ENCODE measurements around the gene E2F2. TPM values are rescaled to one million over a fixed set of nuclear protein-coding genes. Genes with fewer than 3 reads are reported as not detected.

E2F2 gene
- polyA plus RNA-seq, 1 donor (not counting 4 experiments of a cell fraction or from before 2014, with no cell fraction given): 0.05 TPM

- no peak overlapping the region for H2AFZ ChIP-seq (ENCODE audit: control insufficient read depth, low read length)
- no peaks in the 10 kb centered on the region for H3K36me3 ChIP-seq (ENCODE audit: control insufficient read depth in 2 of 2, extremely low read depth in 1 of 2, insufficient read depth in 2 of 2, low read length in 2 of 2)
- no peaks in the 10 kb centered on the region for H3K9me1 ChIP-seq (ENCODE audit: control insufficient read depth, extremely low read depth, insufficient read depth, low read length)
- no peaks in the 10 kb centered on the region for H3K9me3 ChIP-seq (ENCODE audit: control insufficient read depth, low read depth, low read length)
- TF ChIP-seq, protein P1, sequence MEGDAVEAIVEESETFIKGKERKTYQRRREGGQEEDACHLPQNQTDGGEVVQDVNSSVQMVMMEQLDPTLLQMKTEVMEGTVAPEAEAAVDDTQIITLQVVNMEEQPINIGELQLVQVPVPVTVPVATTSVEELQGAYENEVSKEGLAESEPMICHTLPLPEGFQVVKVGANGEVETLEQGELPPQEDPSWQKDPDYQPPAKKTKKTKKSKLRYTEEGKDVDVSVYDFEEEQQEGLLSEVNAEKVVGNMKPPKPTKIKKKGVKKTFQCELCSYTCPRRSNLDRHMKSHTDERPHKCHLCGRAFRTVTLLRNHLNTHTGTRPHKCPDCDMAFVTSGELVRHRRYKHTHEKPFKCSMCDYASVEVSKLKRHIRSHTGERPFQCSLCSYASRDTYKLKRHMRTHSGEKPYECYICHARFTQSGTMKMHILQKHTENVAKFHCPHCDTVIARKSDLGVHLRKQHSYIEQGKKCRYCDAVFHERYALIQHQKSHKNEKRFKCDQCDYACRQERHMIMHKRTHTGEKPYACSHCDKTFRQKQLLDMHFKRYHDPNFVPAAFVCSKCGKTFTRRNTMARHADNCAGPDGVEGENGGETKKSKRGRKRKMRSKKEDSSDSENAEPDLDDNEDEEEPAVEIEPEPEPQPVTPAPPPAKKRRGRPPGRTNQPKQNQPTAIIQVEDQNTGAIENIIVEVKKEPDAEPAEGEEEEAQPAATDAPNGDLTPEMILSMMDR (optimal IDR thresholded peaks at IDR 0.05 in 1 of 3, IDR thresholded peaks at IDR 0.05 in 1 of 3, conservative IDR thresholded peaks at IDR 0.05 in 1 of 3; ENCODE audit: extremely low read depth in 1 of 3, insufficient read depth in 2 of 3, low read length in 3 of 3): no peak
- no peak for TF ChIP-seq EZH2 (IDR thresholded peaks at IDR 0.05; ENCODE audit: low read length)
- H4K20me1 ChIP-seq (ENCODE audit: control insufficient read depth, extremely low read depth, insufficient read depth, low read length): no peaks in the 10 kb centered on the region
- no peak overlapping the region for H3K4me2 ChIP-seq (ENCODE audit: control insufficient read depth, extremely low read depth, insufficient read depth, low read depth, low read length)
- H3K79me2 ChIP-seq (ENCODE audit: control insufficient read depth, insufficient read depth, low read length): no peaks in the 10 kb centered on the region
- dilution Hi-C loops (cut with MboI; ENCODE audit: extremely low pct_ligation_motif_present, low sequenced_read_pairs): no loop called here
- H3K27ac ChIP-seq (ENCODE audit: control insufficient read depth, insufficient read depth, low read length): no peak overlapping the region
- no peak overlapping the region for H3K9ac ChIP-seq (ENCODE audit: control insufficient read depth, extremely low read depth, insufficient read depth, low read length)
- H3K4me1 ChIP-seq (ENCODE audit: control insufficient read depth, extremely low read depth, insufficient read depth, low read length): peaks cover 14% of the 10 kb centered on the region
- no peak for DNase-seq (ENCODE audit: low read depth, low spot score)
- no peak for FAIRE-seq
- H3K4me3 ChIP-seq (ENCODE audit: control insufficient read depth in 2 of 3, extremely low read depth in 1 of 3, insufficient read depth in 2 of 3, low read depth in 1 of 3, low read length in 3 of 3): no peak overlapping the region
- peaks cover 8% of the 10 kb centered on the region for H3K27me3 ChIP-seq (ENCODE audit: control insufficient read depth, extremely low read depth, insufficient read depth, low read length)
Measured at GRCh38 chr1:23563755-23564374, 32.8 kb upstream of the E2F2 start.

- no peak overlapping the region for H3K4me3 ChIP-seq (ENCODE audit: control insufficient read depth in 2 of 3, extremely low read depth in 1 of 3, insufficient read depth in 2 of 3, low read depth in 1 of 3, low read length in 3 of 3)
- FAIRE-seq (no peak), DNase-seq (ENCODE audit: low read depth, low spot score) (no peak)
- no peak overlapping the region for H3K27ac ChIP-seq (ENCODE audit: control insufficient read depth, insufficient read depth, low read length)
- dilution Hi-C loops (cut with MboI; ENCODE audit: extremely low pct_ligation_motif_present, low sequenced_read_pairs): no loop called here
- H3K9ac ChIP-seq (ENCODE audit: control insufficient read depth, extremely low read depth, insufficient read depth, low read length): no peak overlapping the region
- TF ChIP-seq, protein P1 (optimal IDR thresholded peaks at IDR 0.05 in 1 of 3, IDR thresholded peaks at IDR 0.05 in 1 of 3, conservative IDR thresholded peaks at IDR 0.05 in 1 of 3; ENCODE audit: extremely low read depth in 1 of 3, insufficient read depth in 2 of 3, low read length in 3 of 3): no peak
- no peak for TF ChIP-seq EZH2 (IDR thresholded peaks at IDR 0.05; ENCODE audit: low read length)
- H3K9me1 ChIP-seq (ENCODE audit: control insufficient read depth, extremely low read depth, insufficient read depth, low read length): no peaks in the 10 kb centered on the region
- H4K20me1 ChIP-seq (ENCODE audit: control insufficient read depth, extremely low read depth, insufficient read depth, low read length): no peaks in the 10 kb centered on the region
- no peaks in the 10 kb centered on the region for H3K9me3 ChIP-seq (ENCODE audit: control insufficient read depth, low read depth, low read length)
- no peaks in the 10 kb centered on the region for H3K36me3 ChIP-seq (ENCODE audit: control insufficient read depth in 2 of 2, extremely low read depth in 1 of 2, insufficient read depth in 2 of 2, low read length in 2 of 2)
- H3K4me1 ChIP-seq (ENCODE audit: control insufficient read depth, extremely low read depth, insufficient read depth, low read length): peaks cover 19% of the 10 kb centered on the region
- H3K4me2 ChIP-seq (ENCODE audit: control insufficient read depth, extremely low read depth, insufficient read depth, low read depth, low read length): no peak overlapping the region
- H2AFZ ChIP-seq (ENCODE audit: control insufficient read depth, low read length): no peak overlapping the region
- peaks cover 6% of the 10 kb centered on the region for H3K79me2 ChIP-seq (ENCODE audit: control insufficient read depth, insufficient read depth, low read length)
- no peaks in the 10 kb centered on the region for H3K27me3 ChIP-seq (ENCODE audit: control insufficient read depth, extremely low read depth, insufficient read depth, low read length)
Measured at GRCh38 chr1:23563003-23563402, 32.0 kb upstream of the E2F2 start.

All from keratinocyte (primary cell).